ENCODE measurements around the gene DYNC1H1. TPM values are rescaled to one million over a fixed set of nuclear protein-coding genes. Genes with fewer than 3 reads are reported as not detected.
A peak's percentile ranks its signal among the peaks of the same experiment; 100 is the strongest.

The DYNC1H1 gene
- total RNA-seq, 1 donor from 2014 or later, result 413 TPM

DNA sequence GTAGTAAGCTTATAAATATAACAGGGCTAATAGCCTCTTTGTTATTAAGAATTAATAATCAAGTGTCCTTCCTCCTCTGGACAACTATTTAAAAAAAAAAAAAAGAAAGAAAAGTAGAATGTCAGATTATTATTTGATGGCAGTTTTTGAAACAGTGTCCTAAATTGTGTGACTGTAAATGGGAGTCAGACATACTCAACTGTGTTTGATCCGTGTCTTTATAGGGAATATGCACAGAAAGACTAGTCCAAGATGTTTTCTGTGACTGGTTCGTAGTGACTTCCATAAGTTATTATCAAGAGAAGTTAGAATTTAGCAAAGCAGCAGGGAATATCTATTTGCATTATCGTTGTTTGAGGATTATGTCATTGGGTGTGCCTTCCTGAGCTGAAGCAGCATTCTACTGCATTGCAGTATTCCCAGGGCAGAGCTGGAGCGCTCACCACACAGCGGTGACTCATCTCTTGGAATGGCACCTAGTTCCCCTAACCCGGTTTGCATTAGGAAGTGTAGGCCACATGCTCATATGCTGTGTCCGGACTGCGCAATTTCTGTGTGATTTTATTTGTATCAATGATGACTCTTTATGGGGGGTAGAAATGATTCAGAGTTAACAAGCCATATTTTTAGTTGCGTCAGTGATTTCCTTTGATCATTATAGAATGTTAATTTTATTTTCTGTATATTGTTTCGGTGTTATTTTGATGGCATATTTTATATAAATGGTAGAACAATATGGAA, 7.9 kb downstream of the DYNC1H1 start:
- DNase-seq (ENCODE audit: extremely low spot score, unreplicated experiment), result no peak
- Mint-ChIP-seq H3K4me1 (ENCODE audit: unreplicated experiment) (peaks cover 22% of the 10 kb centered on the region), H3K36me3 (peaks cover 14% of the 10 kb centered on the region), H3K27ac (peak overlapping the region; percentile 71), H3K9me3 (no peaks in the 10 kb centered on the region), H3K4me3 (peak overlapping the region; percentile 1), H3K27me3 (no peaks in the 10 kb centered on the region)
- TF ChIP-seq, protein P1, sequence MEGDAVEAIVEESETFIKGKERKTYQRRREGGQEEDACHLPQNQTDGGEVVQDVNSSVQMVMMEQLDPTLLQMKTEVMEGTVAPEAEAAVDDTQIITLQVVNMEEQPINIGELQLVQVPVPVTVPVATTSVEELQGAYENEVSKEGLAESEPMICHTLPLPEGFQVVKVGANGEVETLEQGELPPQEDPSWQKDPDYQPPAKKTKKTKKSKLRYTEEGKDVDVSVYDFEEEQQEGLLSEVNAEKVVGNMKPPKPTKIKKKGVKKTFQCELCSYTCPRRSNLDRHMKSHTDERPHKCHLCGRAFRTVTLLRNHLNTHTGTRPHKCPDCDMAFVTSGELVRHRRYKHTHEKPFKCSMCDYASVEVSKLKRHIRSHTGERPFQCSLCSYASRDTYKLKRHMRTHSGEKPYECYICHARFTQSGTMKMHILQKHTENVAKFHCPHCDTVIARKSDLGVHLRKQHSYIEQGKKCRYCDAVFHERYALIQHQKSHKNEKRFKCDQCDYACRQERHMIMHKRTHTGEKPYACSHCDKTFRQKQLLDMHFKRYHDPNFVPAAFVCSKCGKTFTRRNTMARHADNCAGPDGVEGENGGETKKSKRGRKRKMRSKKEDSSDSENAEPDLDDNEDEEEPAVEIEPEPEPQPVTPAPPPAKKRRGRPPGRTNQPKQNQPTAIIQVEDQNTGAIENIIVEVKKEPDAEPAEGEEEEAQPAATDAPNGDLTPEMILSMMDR (conservative IDR thresholded peaks at IDR 0.05), result no peak

GRCh38 chr14:101973356-101973755, 9.0 kb downstream of the DYNC1H1 start:
- TF ChIP-seq, protein P1 (conservative IDR thresholded peaks at IDR 0.05), result no peak
- peaks cover 11% of the 10 kb centered on the region for H3K36me3 Mint-ChIP-seq
- peaks cover 18% of the 10 kb centered on the region for H3K4me1 Mint-ChIP-seq (ENCODE audit: unreplicated experiment)
- no peak overlapping the region for H3K4me3 Mint-ChIP-seq
- no peaks in the 10 kb centered on the region for H3K9me3 Mint-ChIP-seq
- no peaks in the 10 kb centered on the region for H3K27me3 Mint-ChIP-seq
- H3K27ac Mint-ChIP-seq, result no peak overlapping the region
- no peak for DNase-seq (ENCODE audit: extremely low spot score, unreplicated experiment)

- TF ChIP-seq, protein P1 (conservative IDR thresholded peaks at IDR 0.05), result no peak
- H3K27me3 Mint-ChIP-seq, result no peaks in the 10 kb centered on the region
- DNase-seq (ENCODE audit: extremely low spot score, unreplicated experiment), result no peak
- H3K4me1 Mint-ChIP-seq (ENCODE audit: unreplicated experiment), result peaks cover 11% of the 10 kb centered on the region
- no peak overlapping the region for H3K4me3 Mint-ChIP-seq
- H3K36me3 Mint-ChIP-seq, result peaks cover 22% of the 10 kb centered on the region
- H3K27ac Mint-ChIP-seq, result no peak overlapping the region
- no peaks in the 10 kb centered on the region for H3K9me3 Mint-ChIP-seq
Measured at GRCh38 chr14:101975231-101975630, 10.9 kb downstream of the DYNC1H1 start.

DNA sequence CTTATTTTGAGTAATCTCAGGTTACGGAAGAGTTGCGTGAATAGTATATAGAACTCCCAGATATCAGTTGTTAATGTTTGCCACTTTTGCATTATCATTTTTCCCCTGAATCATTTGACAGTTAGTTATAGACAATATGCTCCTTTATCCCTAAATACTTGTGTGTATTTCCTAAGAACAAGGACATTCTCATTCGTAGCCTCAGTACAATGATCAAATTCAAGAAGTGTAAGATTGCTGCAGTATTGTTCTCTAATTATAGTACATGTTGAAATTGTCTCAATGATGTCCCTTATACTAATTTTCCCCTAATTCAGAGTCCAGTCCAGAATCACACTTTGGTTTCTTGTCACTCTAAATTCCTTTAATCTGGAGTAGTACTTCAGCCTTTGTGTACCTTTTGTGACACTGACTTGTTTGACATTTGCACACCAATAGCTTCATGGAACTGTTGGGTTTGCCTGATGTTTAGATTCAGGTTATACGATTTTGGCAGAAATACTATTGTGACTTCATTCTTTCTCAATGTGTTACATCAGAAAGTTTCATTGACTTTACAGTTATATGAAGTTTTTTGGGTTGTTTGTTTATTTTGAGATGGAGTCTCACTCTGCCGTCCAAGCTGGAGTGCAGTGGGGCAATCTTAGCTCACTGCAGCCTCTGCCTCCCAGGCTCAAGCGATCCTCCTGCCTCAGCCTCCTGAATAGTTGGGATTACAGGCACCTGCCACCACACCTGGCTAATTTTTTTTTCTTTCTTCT, 13.1 kb downstream of the DYNC1H1 start:
- Mint-ChIP-seq H3K4me3 (no peak overlapping the region), H3K9me3 (no peaks in the 10 kb centered on the region), H3K4me1 (ENCODE audit: unreplicated experiment) (peaks cover 2% of the 10 kb centered on the region), H3K27ac (no peak overlapping the region), H3K36me3 (peaks cover 29% of the 10 kb centered on the region), H3K27me3 (no peaks in the 10 kb centered on the region)
- DNase-seq (ENCODE audit: extremely low spot score, unreplicated experiment), result no peak
- TF ChIP-seq, protein P1 (conservative IDR thresholded peaks at IDR 0.05), result no peak

DNA sequence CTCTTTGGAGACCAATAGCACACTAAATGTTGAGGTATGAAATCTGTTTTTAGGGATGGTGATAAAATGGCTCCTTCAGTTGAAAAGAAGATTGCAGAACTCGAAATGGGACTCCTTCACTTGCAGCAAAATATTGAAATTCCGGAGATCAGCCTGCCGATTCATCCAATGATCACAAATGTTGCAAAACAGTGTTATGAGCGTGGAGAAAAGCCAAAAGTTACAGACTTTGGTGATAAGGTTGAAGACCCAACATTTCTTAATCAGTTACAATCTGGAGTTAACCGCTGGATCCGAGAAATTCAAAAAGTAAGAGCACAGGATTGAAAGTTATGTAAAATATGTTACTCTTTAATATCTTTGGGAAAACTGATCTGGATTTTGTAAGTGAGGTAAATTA, 15.3 kb downstream of the DYNC1H1 start:
- H3K9me3 Mint-ChIP-seq, result no peaks in the 10 kb centered on the region
- H3K27me3 Mint-ChIP-seq, result no peaks in the 10 kb centered on the region
- H3K27ac Mint-ChIP-seq, result no peak overlapping the region
- peaks cover 39% of the 10 kb centered on the region for H3K36me3 Mint-ChIP-seq
- no peak for DNase-seq (ENCODE audit: extremely low spot score, unreplicated experiment)
- no peaks in the 10 kb centered on the region for H3K4me1 Mint-ChIP-seq (ENCODE audit: unreplicated experiment)
- no peak overlapping the region for H3K4me3 Mint-ChIP-seq
- TF ChIP-seq, protein P1 (conservative IDR thresholded peaks at IDR 0.05), result no peak

Data from type B pancreatic cell (in vitro differentiated cells).